Activated naive CD8-positive, alpha-beta T cell treated with anti-CD3 and anti-CD28 coated beads, Interleukin-2, amount 10 ng/mL, durations not matched to agents 7 days and 5 days (primary cell): ENCODE measurements around the gene PTPRZ1. TPM values are rescaled to one million over a fixed set of nuclear protein-coding genes. Genes with fewer than 3 reads are reported as not detected.

Source experiments
- ATAC-seq: fragments of 150-1000 bp; cut with Tn5 transposase; one replicate; pipeline ENCODE4 v1.10.0; 2021; ENCODE audit warnings: low read depth, moderate library complexity
- POLR2A ChIA-PET: fragments of 350-600 bp; sonication (Branson Sonifier 250); formaldehyde crosslinking; loops from one replicate; lab custom pipeline; 2021; ENCODE audit warnings: antibody characterized with exemption; lab: Charles Lee
- DNase-seq: peaks from one replicate; pipeline ENCODE4 v3.0.0; 2021
- H3K27ac Mint-ChIP-seq: one replicate; pipeline ENCODE4 v1.8.0; 2022; ENCODE audit warnings: mild to moderate bottlenecking, mixed read lengths
- H3K27me3 Mint-ChIP-seq: one replicate; pipeline ENCODE4 v1.8.0; 2022; ENCODE audit warnings: mild to moderate bottlenecking, moderate library complexity, mixed read lengths
- H3K36me3 Mint-ChIP-seq: one replicate; pipeline ENCODE4 v1.8.0; 2021; ENCODE audit warnings: mild to moderate bottlenecking, mixed read lengths
- H3K4me1 Mint-ChIP-seq: one replicate; pipeline ENCODE4 v1.8.0; 2021; ENCODE audit warnings: mixed read lengths
- H3K4me3 Mint-ChIP-seq: one replicate; pipeline ENCODE4 v1.8.0; 2022; ENCODE audit warnings: mild to moderate bottlenecking, moderate library complexity, mixed read lengths
- H3K9me3 Mint-ChIP-seq: one replicate; pipeline ENCODE4 v1.8.0; 2021; ENCODE audit warnings: mixed read lengths
- total RNA-seq, 2 experiments: library from RNA; stranded (reverse); gene quantifications; one replicate each; pipeline ENCODE4 v1.2.3, GENCODE V29; 2021

The PTPRZ1 gene
- total RNA-seq, 2 experiments from 2014 or later: not detected

GRCh38 chr7:121913947-121914675, 41.1 kb downstream of the PTPRZ1 start:
- H3K4me1 Mint-ChIP-seq: no peaks in the 10 kb centered on the region
- no peaks in the 10 kb centered on the region for H3K9me3 Mint-ChIP-seq
- ATAC-seq (no peak), DNase-seq (no peak)
- no peaks in the 10 kb centered on the region for H3K36me3 Mint-ChIP-seq
- H3K27ac Mint-ChIP-seq: no peak overlapping the region
- H3K27me3 Mint-ChIP-seq: no peaks in the 10 kb centered on the region
- POLR2A ChIA-PET: no interaction called here
- no peak overlapping the region for H3K4me3 Mint-ChIP-seq

GRCh38 chr7:121914676-121915279, 41.8 kb downstream of the PTPRZ1 start:
- no peak for ATAC-seq
- POLR2A ChIA-PET: no interaction called here
- DNase-seq: no peak
- no peaks in the 10 kb centered on the region for H3K36me3 Mint-ChIP-seq
- H3K4me3 Mint-ChIP-seq: no peak overlapping the region
- no peak overlapping the region for H3K27ac Mint-ChIP-seq
- no peaks in the 10 kb centered on the region for H3K27me3 Mint-ChIP-seq
- no peaks in the 10 kb centered on the region for H3K9me3 Mint-ChIP-seq
- no peaks in the 10 kb centered on the region for H3K4me1 Mint-ChIP-seq

- no peak overlapping the region for H3K4me3 Mint-ChIP-seq
- no peak for ATAC-seq
- no peak for DNase-seq
- H3K27ac Mint-ChIP-seq: no peak overlapping the region
- no peaks in the 10 kb centered on the region for H3K36me3 Mint-ChIP-seq
- no peaks in the 10 kb centered on the region for H3K4me1 Mint-ChIP-seq
- H3K9me3 Mint-ChIP-seq: no peaks in the 10 kb centered on the region
- no peaks in the 10 kb centered on the region for H3K27me3 Mint-ChIP-seq
- POLR2A ChIA-PET: no interaction called here
Observed at GRCh38 chr7:121916211-121916610, 43.2 kb downstream of the PTPRZ1 start.

GRCh38 chr7:121919986-121920385, 47.0 kb downstream of the PTPRZ1 start:
- Mint-ChIP-seq H3K36me3 (no peaks in the 10 kb centered on the region), H3K4me3 (no peak overlapping the region), H3K27me3 (no peaks in the 10 kb centered on the region), H3K27ac (no peak overlapping the region), H3K4me1 (no peaks in the 10 kb centered on the region), H3K9me3 (peaks cover 1% of the 10 kb centered on the region)
- DNase-seq (no peak), ATAC-seq (no peak)
- POLR2A ChIA-PET: no interaction called here

- no peaks in the 10 kb centered on the region for H3K4me1 Mint-ChIP-seq
- no peak overlapping the region for H3K27ac Mint-ChIP-seq
- H3K27me3 Mint-ChIP-seq: no peaks in the 10 kb centered on the region
- POLR2A ChIA-PET: no interaction called here
- DNase-seq (no peak), ATAC-seq (no peak)
- no peak overlapping the region for H3K4me3 Mint-ChIP-seq
- peaks cover 1% of the 10 kb centered on the region for H3K9me3 Mint-ChIP-seq
- no peaks in the 10 kb centered on the region for H3K36me3 Mint-ChIP-seq
Observed at GRCh38 chr7:121924269-121925186, 51.6 kb downstream of the PTPRZ1 start.

- Mint-ChIP-seq H3K36me3 (no peaks in the 10 kb centered on the region), H3K4me1 (no peaks in the 10 kb centered on the region), H3K9me3 (no peaks in the 10 kb centered on the region), H3K27ac (no peak overlapping the region), H3K27me3 (no peaks in the 10 kb centered on the region), H3K4me3 (no peak overlapping the region)
- ATAC-seq (no peak), DNase-seq (no peak)
- POLR2A ChIA-PET: no interaction called here
Observed at GRCh38 chr7:121931149-121931902, 58.4 kb downstream of the PTPRZ1 start.

- Mint-ChIP-seq H3K36me3 (no peaks in the 10 kb centered on the region), H3K27me3 (no peaks in the 10 kb centered on the region), H3K4me1 (no peaks in the 10 kb centered on the region), H3K4me3 (no peak overlapping the region), H3K27ac (no peak overlapping the region), H3K9me3 (peaks cover 1% of the 10 kb centered on the region)
- DNase-seq (no peak), ATAC-seq (no peak)
- POLR2A ChIA-PET: no interaction called here
Observed at GRCh38 chr7:121932768-121933167, 59.8 kb downstream of the PTPRZ1 start.

- no peak for DNase-seq
- POLR2A ChIA-PET: no interaction called here
- Mint-ChIP-seq H3K4me3 (no peak overlapping the region), H3K36me3 (no peaks in the 10 kb centered on the region), H3K27ac (no peak overlapping the region), H3K4me1 (no peaks in the 10 kb centered on the region), H3K27me3 (no peaks in the 10 kb centered on the region), H3K9me3 (peaks cover 1% of the 10 kb centered on the region)
- no peak for ATAC-seq
Observed at GRCh38 chr7:121936951-121937623, 64.1 kb downstream of the PTPRZ1 start.

- no peaks in the 10 kb centered on the region for H3K36me3 Mint-ChIP-seq
- no peaks in the 10 kb centered on the region for H3K4me1 Mint-ChIP-seq
- POLR2A ChIA-PET: no interaction called here
- DNase-seq (no peak), ATAC-seq (no peak)
- H3K27me3 Mint-ChIP-seq: no peaks in the 10 kb centered on the region
- no peak overlapping the region for H3K4me3 Mint-ChIP-seq
- no peak overlapping the region for H3K27ac Mint-ChIP-seq
- peaks cover 1% of the 10 kb centered on the region for H3K9me3 Mint-ChIP-seq
Observed at GRCh38 chr7:121938429-121938996, 65.6 kb downstream of the PTPRZ1 start.

GRCh38 chr7:121940918-121941317, 68.0 kb downstream of the PTPRZ1 start:
- Mint-ChIP-seq H3K36me3 (no peaks in the 10 kb centered on the region), H3K27me3 (no peaks in the 10 kb centered on the region), H3K9me3 (peaks cover 1% of the 10 kb centered on the region), H3K27ac (no peak overlapping the region), H3K4me1 (no peaks in the 10 kb centered on the region), H3K4me3 (no peak overlapping the region)
- POLR2A ChIA-PET: no interaction called here
- ATAC-seq (no peak), DNase-seq (no peak)

GRCh38 chr7:121941830-121942229, 68.9 kb downstream of the PTPRZ1 start:
- H3K4me3 Mint-ChIP-seq: no peak overlapping the region
- H3K9me3 Mint-ChIP-seq: peaks cover 1% of the 10 kb centered on the region
- H3K4me1 Mint-ChIP-seq: no peaks in the 10 kb centered on the region
- ATAC-seq: no peak
- no peaks in the 10 kb centered on the region for H3K36me3 Mint-ChIP-seq
- POLR2A ChIA-PET: no interaction called here
- H3K27ac Mint-ChIP-seq: no peak overlapping the region
- no peaks in the 10 kb centered on the region for H3K27me3 Mint-ChIP-seq
- DNase-seq: no peak

GRCh38 chr7:121945066-121945465, 72.1 kb downstream of the PTPRZ1 start:
- H3K4me3 Mint-ChIP-seq: no peak overlapping the region
- H3K27ac Mint-ChIP-seq: no peak overlapping the region
- H3K27me3 Mint-ChIP-seq: no peaks in the 10 kb centered on the region
- no peaks in the 10 kb centered on the region for H3K4me1 Mint-ChIP-seq
- no peaks in the 10 kb centered on the region for H3K36me3 Mint-ChIP-seq
- DNase-seq (no peak), ATAC-seq (no peak)
- H3K9me3 Mint-ChIP-seq: no peaks in the 10 kb centered on the region
- POLR2A ChIA-PET: no interaction called here
